OCI-LY3 (cell line): ENCODE data around the gene ANKRD28.
"Not testable (repeated sequence)": the region's sequence is repeated elsewhere in the genome, so short reads cannot be mapped to it uniquely, and the experiment has no call there.

Experiments used
- H2AFZ ChIP-seq: fragments of 200-600, 300-600 bp; shearing (Covaris generic); 2 replicates; pipeline ENCODE4 v1.6.0; 2014; ENCODE audit warnings: antibody characterized with exemption, low read depth, low read length
- H3K27ac ChIP-seq: fragments of 200-600, 300-600 bp; sonication (generic); 2 replicates; pipeline ENCODE4 v1.5.1; 2014; ENCODE audit warnings: mild to moderate bottlenecking, low read length, moderate library complexity, mixed read lengths
- H3K27me3 ChIP-seq: fragments of 200-600, 300-600 bp; sonication (generic); 2 replicates; pipeline ENCODE4 v1.6.1; 2014; ENCODE audit warnings: low read depth, low read length, mixed read lengths
- H3K36me3 ChIP-seq: fragments of 200-600, 300-600 bp; sonication (generic); replicated peaks from 2 replicates; pipeline ENCODE3; 2014; ENCODE audit warnings: low read depth, low read length, mixed read lengths
- H3K4me1 ChIP-seq: fragments of 300-600, 200-600 bp; sonication (generic); 2 replicates; pipeline ENCODE4 v1.6.1; 2014; ENCODE audit warnings: low read length, mixed read lengths
- H3K4me2 ChIP-seq: fragments of 200-600, 300-600 bp; sonication (generic); 2 replicates; pipeline ENCODE4 v1.6.1; 2014; ENCODE audit warnings: low read length, mixed read lengths
- H3K4me3 ChIP-seq: fragments of 300-600, 200-600 bp; sonication (generic); 2 replicates; pipeline ENCODE4 v1.5.1; 2014; ENCODE audit warnings: antibody characterized with exemption, mild to moderate bottlenecking, low read length, moderate library complexity
- H3K79me2 ChIP-seq: fragments of 300-600, 200-600 bp; shearing (Covaris generic); 2 replicates; pipeline ENCODE4 v1.6.1; 2014; ENCODE audit warnings: mild to moderate bottlenecking, low read length, mixed read lengths
- H3K9ac ChIP-seq: fragments of 300-600, 200-600 bp; shearing (Covaris generic); 2 replicates; pipeline ENCODE4 v1.6.0; 2014; ENCODE audit warnings: mild to moderate bottlenecking, low read length, moderate library complexity
- H3K9me3 ChIP-seq: fragments of 200-600, 300-600 bp; shearing (Covaris generic); 2 replicates; pipeline ENCODE4 v1.6.1; 2014; ENCODE audit warnings: low read length, mixed read lengths; ENCODE audit not compliant: insufficient read depth
- H4K20me1 ChIP-seq: fragments of 200-600, 300-600 bp; sonication (generic); 2 replicates; pipeline ENCODE4 v1.6.1; 2016; ENCODE audit warnings: low read length, mixed read lengths; ENCODE audit not compliant: insufficient read depth
- CTCF ChIP-seq: fragments of 200-600, 300-600 bp; sonication (generic); IDR thresholded peaks from 2 replicates; pipeline ENCODE4 v1.5.1; 2014; ENCODE audit warnings: antibody characterized with exemption, low read length, low read depth
- EZH2phosphoT487 ChIP-seq: fragments of 200-600 bp; shearing (Covaris generic); IDR thresholded peaks from 2 replicates; pipeline ENCODE4 v1.6.1; 2018; ENCODE audit warnings: antibody characterized with exemption, mixed run types, low read depth

The ANKRD28 gene

GRCh38 chr3:15844889-15845288 is 47.1 kb upstream of the ANKRD28 start:
- peaks cover 11% of the 10 kb centered on the region for H3K36me3 ChIP-seq

GRCh38 chr3:15841091-15841973 is 43.6 kb upstream of the ANKRD28 start:
- peaks cover 86% of the 10 kb centered on the region for H3K79me2 ChIP-seq

More at GRCh38 chr3:15844889-15845288, 47.1 kb upstream of the ANKRD28 start:
- Histone ChIP-seq H3K9me3 (no peaks in the 10 kb centered on the region; the same call in 1 of the 2 replicates), H3K4me3 (no peak overlapping the region), H4K20me1 (peaks cover 37% of the 10 kb centered on the region), H3K27ac (no peak overlapping the region), H3K79me2 (peaks cover 77% of the 10 kb centered on the region), H3K4me2 (no peak overlapping the region), H3K4me1 (no peaks in the 10 kb centered on the region), H3K9ac (no peak overlapping the region), H3K27me3 (no peaks in the 10 kb centered on the region), H2AFZ (no peak overlapping the region)
- TF ChIP-seq CTCF: no peak
- TF ChIP-seq EZH2phosphoT487: no peak

GRCh38 chr3:15839568-15839967 is 41.8 kb upstream of the ANKRD28 start:
- H3K9ac ChIP-seq: no peak overlapping the region
- no peak overlapping the region for H3K27ac ChIP-seq
- no peak for TF ChIP-seq EZH2phosphoT487
- H2AFZ ChIP-seq: no peak overlapping the region
- H4K20me1 ChIP-seq: peaks cover 14% of the 10 kb centered on the region; the same call in 1 of the 2 replicates
- no peak overlapping the region for H3K4me2 ChIP-seq
- H3K4me3 ChIP-seq: no peak overlapping the region
- no peaks in the 10 kb centered on the region for H3K4me1 ChIP-seq
- peaks cover 2% of the 10 kb centered on the region for H3K36me3 ChIP-seq
- H3K79me2 ChIP-seq: peaks cover 83% of the 10 kb centered on the region
- no peaks in the 10 kb centered on the region; the same call in 1 of the 2 replicates for H3K9me3 ChIP-seq
- H3K27me3 ChIP-seq: no peaks in the 10 kb centered on the region

More at GRCh38 chr3:15841091-15841973, 43.6 kb upstream of the ANKRD28 start:
- not testable (repeated sequence) for H3K4me2 ChIP-seq, H3K9me3 ChIP-seq, H2AFZ ChIP-seq, H3K4me3 ChIP-seq, H3K9ac ChIP-seq, H3K27me3 ChIP-seq, H3K4me1 ChIP-seq, H3K36me3 ChIP-seq, H3K27ac ChIP-seq
- peaks cover 21% of the 10 kb centered on the region; the same call in 1 of the 2 replicates for H4K20me1 ChIP-seq

- no peak overlapping the region for H2AFZ ChIP-seq
- H3K36me3 ChIP-seq: no peaks in the 10 kb centered on the region
- no peak overlapping the region for H3K9ac ChIP-seq
- H3K27ac ChIP-seq: no peak overlapping the region
- H3K79me2 ChIP-seq: peaks cover 53% of the 10 kb centered on the region
- H3K4me2 ChIP-seq: no peak overlapping the region
- H3K9me3 ChIP-seq: no peaks in the 10 kb centered on the region
- peaks cover 40% of the 10 kb centered on the region for H4K20me1 ChIP-seq
- H3K27me3 ChIP-seq: no peaks in the 10 kb centered on the region
- TF ChIP-seq CTCF (no peak), EZH2phosphoT487 (no peak)
- no peak overlapping the region for H3K4me3 ChIP-seq
- H3K4me1 ChIP-seq: no peaks in the 10 kb centered on the region
These were observed 34.1 kb upstream of the ANKRD28 start for GRCh38 chr3:15831927-15832326.

- peaks cover 46% of the 10 kb centered on the region for H4K20me1 ChIP-seq
These were observed 27.2 kb upstream of the ANKRD28 start for GRCh38 chr3:15825016-15825415.

More at GRCh38 chr3:15825016-15825415, 27.2 kb upstream of the ANKRD28 start:
- Histone ChIP-seq H3K9ac (no peak overlapping the region), H3K9me3 (no peaks in the 10 kb centered on the region), H3K36me3 (no peaks in the 10 kb centered on the region), H3K4me1 (no peaks in the 10 kb centered on the region), H3K27ac (no peak overlapping the region), H2AFZ (no peak overlapping the region), H3K4me2 (no peak overlapping the region), H3K4me3 (no peak overlapping the region), H3K27me3 (no peaks in the 10 kb centered on the region), H3K79me2 (peaks cover 58% of the 10 kb centered on the region)
- TF ChIP-seq EZH2phosphoT487: no peak
- TF ChIP-seq CTCF: no peak
